Measurements from ENCODE around the gene TBC1D22A. TPM values are rescaled to one million over a fixed set of nuclear protein-coding genes. Genes with fewer than 3 reads are reported as not detected.

TBC1D22A gene
- total RNA-seq, 2 donors from 2014 or later: 31.9 to 43.4 TPM

- DNase-seq (ENCODE audit: low spot score): no peak
- no peak for ATAC-seq
- H3K36me3 Mint-ChIP-seq: peaks cover 20% of the 10 kb centered on the region
- H3K4me3 Mint-ChIP-seq: no peak overlapping the region
- no peaks in the 10 kb centered on the region for H3K27me3 Mint-ChIP-seq
- H3K4me1 Mint-ChIP-seq (ENCODE audit: low read depth in 2 of 2): peaks cover 21 to 25% of the 10 kb centered on the region in 2 donors
- H3K27ac Mint-ChIP-seq: no peak overlapping the region
- no peaks in the 10 kb centered on the region for H3K9me3 Mint-ChIP-seq
Measured at GRCh38 chr22:46894851-46895640, 132.6 kb downstream of the TBC1D22A start.

DNA sequence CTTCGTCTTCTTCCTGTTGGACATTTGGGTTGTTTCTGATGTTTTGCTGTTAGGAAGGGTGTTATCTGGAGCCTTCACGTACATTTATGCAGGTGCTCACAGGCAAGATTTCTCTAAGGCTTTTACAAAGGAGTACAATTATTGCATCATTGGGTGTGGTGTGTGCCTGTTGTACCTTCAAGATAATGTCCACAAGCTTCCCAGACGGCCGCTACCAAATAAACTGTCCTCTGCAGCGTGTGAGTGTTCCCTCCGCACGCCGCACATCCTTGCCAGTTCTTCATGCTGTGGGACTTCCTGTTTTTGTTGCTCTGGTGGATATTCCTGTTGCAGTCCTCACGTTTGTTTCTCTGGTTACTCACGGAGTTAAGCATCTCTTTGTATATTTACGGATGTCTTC lies 133.3 kb downstream of the TBC1D22A start:
- Mint-ChIP-seq H3K4me3 (no peak overlapping the region), H3K9me3 (no peaks in the 10 kb centered on the region), H3K27ac (no peak overlapping the region), H3K27me3 (no peaks in the 10 kb centered on the region), H3K36me3 (peaks cover 20% of the 10 kb centered on the region), H3K4me1 (ENCODE audit: low read depth in 2 of 2) (peaks cover 21 to 29% of the 10 kb centered on the region in 2 donors)
- DNase-seq (ENCODE audit: low spot score): no peak
- no peak for ATAC-seq

DNA sequence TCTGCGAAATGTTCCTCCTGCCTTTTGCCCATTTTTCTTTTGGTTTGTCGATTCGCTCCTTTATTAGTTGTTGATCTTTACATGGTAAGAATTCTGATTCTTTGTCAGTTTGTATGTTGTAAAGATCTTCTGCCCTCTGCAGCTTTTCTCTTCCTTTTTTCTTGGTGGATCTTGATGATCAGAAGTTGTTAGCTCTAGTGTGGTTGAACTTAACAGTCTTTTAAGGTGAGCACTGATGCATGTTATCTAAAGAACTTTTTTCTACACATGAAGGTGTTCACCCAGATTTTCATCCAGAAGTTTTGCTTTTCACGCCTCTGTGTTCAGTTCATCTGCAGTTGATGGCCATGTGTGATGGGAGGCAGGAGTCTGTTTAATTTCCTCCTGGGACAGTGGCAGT lies 133.7 kb downstream of the TBC1D22A start:
- H3K27ac Mint-ChIP-seq: no peak overlapping the region
- DNase-seq (ENCODE audit: low spot score) (no peak), ATAC-seq (no peak)
- peaks cover 20% of the 10 kb centered on the region for H3K36me3 Mint-ChIP-seq
- peaks cover 21 to 28% of the 10 kb centered on the region in 2 donors for H3K4me1 Mint-ChIP-seq (ENCODE audit: low read depth in 2 of 2)
- H3K9me3 Mint-ChIP-seq: no peaks in the 10 kb centered on the region
- H3K27me3 Mint-ChIP-seq: no peaks in the 10 kb centered on the region
- no peak overlapping the region for H3K4me3 Mint-ChIP-seq

GRCh38 chr22:46896568-46897245 lies 134.3 kb downstream of the TBC1D22A start:
- no peaks in the 10 kb centered on the region for H3K27me3 Mint-ChIP-seq
- no peak overlapping the region for H3K27ac Mint-ChIP-seq
- no peak overlapping the region for H3K4me3 Mint-ChIP-seq
- DNase-seq (ENCODE audit: low spot score): no peak
- H3K4me1 Mint-ChIP-seq (ENCODE audit: low read depth in 2 of 2): peaks cover 21 to 28% of the 10 kb centered on the region in 2 donors
- H3K9me3 Mint-ChIP-seq: no peaks in the 10 kb centered on the region
- no peak for ATAC-seq
- peaks cover 20% of the 10 kb centered on the region for H3K36me3 Mint-ChIP-seq

DNA sequence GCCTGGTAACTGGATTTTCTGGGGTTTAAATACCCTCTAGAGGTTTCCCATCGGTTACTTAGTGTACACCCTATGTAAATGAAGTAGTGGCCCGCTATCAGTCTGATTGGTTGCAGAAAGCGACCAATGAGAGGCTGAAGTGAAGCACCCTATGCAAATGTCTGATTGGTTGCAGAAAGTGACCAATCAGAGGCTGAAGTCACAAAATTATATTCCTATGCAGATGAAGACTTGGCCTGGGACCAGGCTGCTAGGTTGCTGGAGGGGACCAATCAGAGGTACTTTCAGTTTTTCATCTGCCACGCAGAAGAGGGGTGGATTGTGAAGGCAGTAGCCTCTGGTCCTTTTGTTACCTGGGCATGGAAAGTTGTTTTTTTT lies 134.8 kb downstream of the TBC1D22A start:
- Mint-ChIP-seq H3K27ac (no peak overlapping the region), H3K4me3 (no peak overlapping the region), H3K27me3 (no peaks in the 10 kb centered on the region), H3K4me1 (ENCODE audit: low read depth in 2 of 2) (peaks cover 21 to 28% of the 10 kb centered on the region in 2 donors), H3K36me3 (peaks cover 20% of the 10 kb centered on the region), H3K9me3 (no peaks in the 10 kb centered on the region)
- ATAC-seq (no peak), DNase-seq (ENCODE audit: low spot score) (no peak)

DNA sequence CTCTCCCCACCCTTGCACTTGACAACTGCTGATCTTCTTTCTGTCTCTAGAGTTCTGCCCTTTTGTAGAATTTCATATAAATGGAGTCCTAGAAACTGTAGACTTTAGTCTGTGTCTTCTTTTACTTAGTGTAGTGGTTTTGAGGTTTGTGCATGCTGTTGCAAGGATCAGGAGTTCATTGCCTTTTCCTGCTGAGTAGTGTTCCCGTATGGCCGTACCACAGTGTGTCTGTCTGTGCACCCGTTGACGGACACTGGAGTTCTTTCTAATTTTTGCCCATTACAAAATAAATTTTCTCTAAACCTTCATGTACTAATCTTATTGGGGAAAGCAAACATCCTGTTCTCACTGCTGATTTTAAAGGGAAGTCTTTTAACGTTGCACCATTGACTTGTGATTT lies 138.1 kb downstream of the TBC1D22A start:
- Mint-ChIP-seq H3K27ac (no peak overlapping the region), H3K4me3 (no peak overlapping the region), H3K27me3 (no peaks in the 10 kb centered on the region), H3K4me1 (ENCODE audit: low read depth in 2 of 2) (peaks cover 16 to 22% of the 10 kb centered on the region in 2 donors), H3K36me3 (peaks cover 14% of the 10 kb centered on the region), H3K9me3 (no peaks in the 10 kb centered on the region)
- DNase-seq (ENCODE audit: low spot score) (no peak), ATAC-seq (no peak)

GRCh38 chr22:46902436-46902835 lies 140.0 kb downstream of the TBC1D22A start:
- no peaks in the 10 kb centered on the region for H3K27me3 Mint-ChIP-seq
- H3K9me3 Mint-ChIP-seq: no peaks in the 10 kb centered on the region
- no peak overlapping the region for H3K4me3 Mint-ChIP-seq
- H3K27ac Mint-ChIP-seq: no peak overlapping the region
- no peak for ATAC-seq
- H3K36me3 Mint-ChIP-seq: no peaks in the 10 kb centered on the region
- no peak for DNase-seq (ENCODE audit: low spot score)
- peaks cover 6 to 14% of the 10 kb centered on the region in 2 donors for H3K4me1 Mint-ChIP-seq (ENCODE audit: low read depth in 2 of 2)

DNA sequence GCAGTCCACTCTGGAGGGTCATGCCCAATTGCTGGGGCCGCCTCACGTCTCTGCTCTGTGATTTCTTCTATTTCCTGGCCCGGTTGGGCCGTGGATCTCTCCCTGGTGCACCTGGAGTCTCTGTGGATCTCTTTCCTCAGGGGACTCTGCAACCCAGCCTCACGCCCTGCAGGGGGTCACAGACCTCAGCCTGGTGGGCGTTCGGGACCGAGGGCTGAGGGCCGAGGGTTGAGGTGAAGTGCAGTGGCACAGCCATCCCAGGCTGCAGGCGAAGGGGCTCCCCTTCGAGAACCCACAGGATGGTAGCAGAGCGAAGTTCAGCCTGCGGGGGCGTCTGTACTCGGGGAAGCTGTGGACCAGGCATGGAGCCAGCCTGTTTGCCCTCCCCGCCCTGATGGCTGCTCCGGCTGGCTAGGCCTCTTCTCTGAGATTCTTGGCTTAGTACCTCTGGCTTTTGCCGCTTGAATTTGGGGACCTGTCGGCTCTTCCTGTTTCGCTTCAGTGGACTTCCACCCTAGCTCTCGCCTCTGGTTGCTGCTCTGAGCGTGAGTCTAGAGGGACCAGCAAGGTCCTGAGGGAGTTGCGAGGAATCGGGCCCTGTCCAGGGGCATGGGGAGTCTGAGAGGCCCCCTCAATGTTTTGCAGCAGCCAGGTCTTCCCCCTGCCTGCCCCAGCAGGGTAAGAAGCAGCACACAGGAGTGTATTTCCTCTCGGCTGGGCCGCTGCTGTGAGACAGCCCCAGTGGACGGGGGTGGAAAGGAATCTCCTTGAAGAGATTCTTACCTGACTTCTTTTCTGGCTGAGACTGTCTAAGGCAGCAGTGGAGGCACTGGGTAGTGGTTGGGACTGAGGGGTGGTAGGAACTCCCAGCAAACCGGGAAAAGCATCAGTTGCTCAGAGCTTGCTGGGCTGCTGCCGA lies 140.8 kb downstream of the TBC1D22A start:
- H3K4me1 Mint-ChIP-seq (ENCODE audit: low read depth in 2 of 2): peaks cover 6 to 18% of the 10 kb centered on the region in 2 donors
- no peak for ATAC-seq
- H3K27ac Mint-ChIP-seq: no peak overlapping the region
- no peak overlapping the region for H3K4me3 Mint-ChIP-seq
- H3K27me3 Mint-ChIP-seq: no peaks in the 10 kb centered on the region
- no peaks in the 10 kb centered on the region for H3K36me3 Mint-ChIP-seq
- DNase-seq (ENCODE audit: low spot score): no peak
- no peaks in the 10 kb centered on the region for H3K9me3 Mint-ChIP-seq

DNA sequence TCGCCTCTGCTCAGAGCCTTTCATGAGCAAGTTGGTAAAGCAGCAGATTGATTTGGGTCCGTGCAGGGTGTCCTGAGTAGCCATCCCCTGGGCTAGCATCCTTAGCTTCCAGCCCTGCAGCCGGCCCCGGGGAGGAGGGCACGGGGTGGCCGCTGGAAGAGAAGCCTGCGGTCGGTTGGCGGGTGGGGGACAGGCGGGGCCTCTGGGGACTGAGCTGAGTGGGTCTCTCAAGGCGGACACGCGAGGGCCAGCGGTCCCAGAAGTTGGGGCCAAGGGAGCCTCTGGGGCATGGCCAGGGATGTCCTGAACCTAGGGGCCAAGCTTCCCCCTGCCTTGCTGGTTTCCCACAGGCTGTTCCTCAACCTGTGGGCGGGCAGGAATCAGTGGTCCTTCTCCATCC lies 143.0 kb downstream of the TBC1D22A start:
- DNase-seq (ENCODE audit: low spot score): no peak
- H3K9me3 Mint-ChIP-seq: no peaks in the 10 kb centered on the region
- peaks cover 11 to 21% of the 10 kb centered on the region in 2 donors for H3K4me1 Mint-ChIP-seq (ENCODE audit: low read depth in 2 of 2)

GRCh38 chr22:46905834-46906233 lies 143.4 kb downstream of the TBC1D22A start:
- DNase-seq (ENCODE audit: low spot score) (no peak), ATAC-seq (no peak)
- H3K9me3 Mint-ChIP-seq: no peaks in the 10 kb centered on the region
- H3K4me1 Mint-ChIP-seq (ENCODE audit: low read depth in 2 of 2): peaks cover 11 to 18% of the 10 kb centered on the region in 2 donors
- H3K36me3 Mint-ChIP-seq: no peaks in the 10 kb centered on the region
- H3K27me3 Mint-ChIP-seq: no peaks in the 10 kb centered on the region
- H3K27ac Mint-ChIP-seq: no peak overlapping the region
- H3K4me3 Mint-ChIP-seq: no peak overlapping the region

More for the DNA sequence above, 143.0 kb downstream of the TBC1D22A start:
- Mint-ChIP-seq H3K27me3 (no peaks in the 10 kb centered on the region), H3K36me3 (no peaks in the 10 kb centered on the region), H3K4me3 (no peak overlapping the region), H3K27ac (no peak overlapping the region)
- no peak for ATAC-seq

- Mint-ChIP-seq H3K36me3 (no peaks in the 10 kb centered on the region), H3K4me3 (no peak overlapping the region), H3K27ac (no peak overlapping the region), H3K4me1 (ENCODE audit: low read depth in 2 of 2) (peaks cover 11 to 22% of the 10 kb centered on the region in 2 donors), H3K9me3 (no peaks in the 10 kb centered on the region), H3K27me3 (no peaks in the 10 kb centered on the region)
- DNase-seq (ENCODE audit: low spot score): no peak
- no peak for ATAC-seq
Measured at GRCh38 chr22:46906326-46907045, 144.0 kb downstream of the TBC1D22A start.

DNA sequence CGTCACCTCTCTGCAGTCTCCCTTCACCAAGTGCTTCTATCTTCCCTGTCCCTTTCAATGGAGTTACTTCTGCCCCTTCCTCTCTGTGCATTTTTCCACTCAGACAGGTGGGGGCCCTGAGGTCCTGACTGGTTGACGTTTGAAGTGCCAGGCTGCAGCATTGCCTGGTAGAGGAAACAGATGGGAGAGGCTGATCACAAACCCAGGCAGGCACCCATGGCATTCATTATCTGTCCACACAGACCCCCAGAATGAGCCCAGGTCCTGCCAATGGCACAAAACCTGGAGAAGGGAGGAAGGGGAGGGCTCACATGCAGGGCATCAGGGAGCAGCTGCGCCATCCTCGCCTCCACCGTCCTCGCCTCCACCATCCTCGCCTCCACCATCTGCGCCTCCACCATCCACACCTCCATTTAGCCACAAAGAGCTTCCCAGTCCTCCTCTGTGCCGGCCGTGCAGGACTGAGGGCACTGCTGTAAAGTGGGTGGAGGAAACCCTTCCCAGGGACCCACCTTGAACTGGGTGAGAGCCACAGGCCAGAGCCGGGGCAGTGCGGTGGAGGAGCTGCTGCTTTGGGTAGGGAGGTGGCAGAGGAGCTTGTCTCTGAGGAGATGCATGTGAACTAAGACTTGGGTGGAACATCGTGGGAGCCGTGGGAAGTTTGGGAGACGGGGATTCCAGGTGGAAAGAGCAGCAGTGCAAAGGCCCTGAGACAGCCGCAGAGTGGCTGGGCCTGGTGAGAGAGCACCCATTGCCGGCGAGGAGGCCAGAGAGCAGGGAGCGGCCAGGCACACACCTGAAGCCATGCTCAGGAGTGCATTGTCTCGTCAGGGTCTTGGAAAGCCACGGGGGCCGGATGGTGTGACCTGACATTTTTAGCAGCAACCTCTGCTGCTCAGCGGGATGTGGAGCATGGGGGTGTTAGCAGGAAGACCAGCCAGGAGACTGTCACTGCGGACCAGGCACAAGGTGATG lies 145.1 kb downstream of the TBC1D22A start:
- DNase-seq (ENCODE audit: low spot score): no peak
- Mint-ChIP-seq H3K27ac (no peak overlapping the region), H3K4me1 (ENCODE audit: low read depth in 2 of 2) (peaks cover 11 to 22% of the 10 kb centered on the region in 2 donors), H3K4me3 (no peak overlapping the region), H3K9me3 (no peaks in the 10 kb centered on the region), H3K27me3 (no peaks in the 10 kb centered on the region), H3K36me3 (no peaks in the 10 kb centered on the region)
- no peak for ATAC-seq
